GM19240 (cell line): ENCODE data around the gene DDX10.

ENCODE experiments used
- DNase-seq: peaks from one replicate; pipeline ENCODE4 v3.0.0; 2011; ENCODE audit warnings: low spot score; ENCODE audit not compliant: insufficient read length

The DDX10 gene

GRCh38 chr11:108654994-108655631 lies 9.8 kb upstream of the DDX10 start:
- no peak for DNase-seq

GRCh38 chr11:108662700-108663099 lies 2.2 kb upstream of the DDX10 start:
- DNase-seq = no peak

- DNase-seq = no peak
These were observed 1.6 kb upstream of the DDX10 start for GRCh38 chr11:108663154-108663877.

GRCh38 chr11:108666373-108666772 lies 1.5 kb downstream of the DDX10 start:
- DNase-seq = no peak

GRCh38 chr11:108669286-108669685 lies 4.4 kb downstream of the DDX10 start:
- no peak for DNase-seq

- no peak for DNase-seq
These were observed 4.8 kb downstream of the DDX10 start for GRCh38 chr11:108669711-108670110.

GRCh38 chr11:108670451-108670850 lies 5.6 kb downstream of the DDX10 start:
- no peak for DNase-seq

GRCh38 chr11:108672113-108672512 lies 7.2 kb downstream of the DDX10 start:
- no peak for DNase-seq

- DNase-seq = no peak
These were observed 7.9 kb downstream of the DDX10 start for GRCh38 chr11:108672786-108673185.

- no peak for DNase-seq
These were observed 14.2 kb downstream of the DDX10 start for GRCh38 chr11:108679045-108679444.

- no peak for DNase-seq
These were observed 15.4 kb downstream of the DDX10 start for GRCh38 chr11:108680271-108680670.

GRCh38 chr11:108685419-108686130 lies 20.7 kb downstream of the DDX10 start:
- no peak for DNase-seq

- no peak for DNase-seq
These were observed 29.0 kb downstream of the DDX10 start for GRCh38 chr11:108693852-108694251.

GRCh38 chr11:108694846-108695245 lies 30.0 kb downstream of the DDX10 start:
- no peak for DNase-seq

- peak; percentile 50 for DNase-seq
These were observed 33.1 kb downstream of the DDX10 start for GRCh38 chr11:108697872-108698473.

GRCh38 chr11:108698844-108699642 lies 34.2 kb downstream of the DDX10 start:
- peak; percentile 0 for DNase-seq

GRCh38 chr11:108703916-108704315 lies 39.0 kb downstream of the DDX10 start:
- DNase-seq = no peak

GRCh38 chr11:108705061-108705460 lies 40.2 kb downstream of the DDX10 start:
- DNase-seq = no peak

GRCh38 chr11:108708173-108708572 lies 43.3 kb downstream of the DDX10 start:
- no peak for DNase-seq

GRCh38 chr11:108709741-108710140 lies 44.9 kb downstream of the DDX10 start:
- no peak for DNase-seq

- peak; percentile 6 for DNase-seq
These were observed 48.4 kb downstream of the DDX10 start for GRCh38 chr11:108713076-108713790.
